Sigmoid colon (tissue), 4 donors: ENCODE measurements around the gene OAS1.

Source experiments
- CTCF ChIP-seq, 4 experiments: fragments of 450-650 bp in 3 of 4; fragments of 200-600 bp in 1 of 4; IDR thresholded peaks; one replicate each; pipeline ENCODE4 v1.5.1; 2016 to 2019; ENCODE audit warnings: antibody characterized with exemption in 4 of 4, mild to moderate bottlenecking in 3 of 4, moderate library complexity in 2 of 4
- EP300 ChIP-seq, 4 donors: sonication (generic); formaldehyde crosslinking; IDR thresholded peaks; one replicate each; pipeline ENCODE4 v1.6.1; 2017; ENCODE audit warnings: antibody characterized with exemption in 4 of 4
- POLR2A ChIP-seq, 2 donors: fragments of 450-650 bp; IDR thresholded peaks; one replicate each; pipeline ENCODE4 v1.6.1; 2016; ENCODE audit warnings: antibody characterized with exemption in 2 of 2, mild to moderate bottlenecking in 2 of 2, moderate library complexity in 2 of 2
- POLR2AphosphoS5 ChIP-seq, 4 donors: sonication (generic); formaldehyde crosslinking; IDR thresholded peaks; one replicate each; pipeline ENCODE4 v1.6.1; 2017; ENCODE audit warnings: antibody characterized with exemption in 4 of 4

- TF ChIP-seq CTCF (IDR thresholded peaks at IDR 0.05) (no peak), POLR2AphosphoS5 (IDR thresholded peaks at IDR 0.05) (no peak), EP300 (IDR thresholded peaks at IDR 0.05) (no peak), POLR2A (IDR thresholded peaks at IDR 0.05) (no peak)
These were observed 28.3 kb upstream of the OAS1 start for GRCh38 chr12:112878488-112878887.
